H1 (cell line): Measurements from ENCODE around the gene GUCY2F. TPM values are rescaled to one million over a fixed set of nuclear protein-coding genes. Genes with fewer than 3 reads are reported as not detected.
A peak's percentile ranks its signal among the peaks of the same experiment; 100 is the strongest.

Experiments used
- CTCF ChIA-PET: fragments of 300-600 bp; sonication (Branson Sonifier 250); formaldehyde crosslinking; loops from one replicate; lab custom pipeline; 2021; ENCODE audit not compliant: partially characterized antibody; lab: Charles Lee
- POLR2A ChIA-PET: fragments of 300-600 bp; sonication (Branson Sonifier 250); formaldehyde crosslinking; loops from one replicate; lab custom pipeline; 2021; ENCODE audit warnings: inconsistent platforms; ENCODE audit not compliant: partially characterized antibody; lab: Charles Lee
- DNase-seq, 2 experiments: peaks; one replicate each; pipeline versions ENCODE4 v3.0.0 to v3.0.0-alpha.2; 2010 to 2022; ENCODE audit warnings: low spot score in 2 of 2, low read depth in 1 of 2, mixed read lengths in 1 of 2
- FAIRE-seq: peaks from 2 replicates; lab custom pipeline; 2011; peaks lifted over from hg19 to GRCh38; lab: Jason Lieb, UNC
- H2AFZ ChIP-seq: 2 replicates; pipeline ENCODE4 v1.8.1; 2012; ENCODE audit warnings: low read length, inconsistent platforms
- H2AK5ac ChIP-seq: 2 replicates; pipeline ENCODE4 v1.6.1; 2013; ENCODE audit warnings: low read depth, low read length
- H2BK120ac ChIP-seq: replicated peaks from 2 replicates; pipeline ENCODE3; 2013; ENCODE audit warnings: low read depth, low read length, inconsistent platforms
- H2BK12ac ChIP-seq: 2 replicates; pipeline ENCODE4 v1.6.1; 2013; ENCODE audit warnings: low read depth, low read length
- H2BK15ac ChIP-seq: 2 replicates; pipeline ENCODE4 v1.6.1; 2013; ENCODE audit warnings: low read length
- H2BK20ac ChIP-seq: 2 replicates; pipeline ENCODE4 v1.6.1; 2013; ENCODE audit warnings: low read length
- H2BK5ac ChIP-seq: 2 replicates; pipeline ENCODE4 v1.6.1; 2013; ENCODE audit warnings: low read depth, low read length
- H3K14ac ChIP-seq: 2 replicates; pipeline ENCODE4 v1.6.1; 2013; ENCODE audit warnings: inconsistent platforms; ENCODE audit not compliant: insufficient read length
- H3K18ac ChIP-seq: 2 replicates; pipeline ENCODE4 v1.6.1; 2013; ENCODE audit warnings: low read length; ENCODE audit errors: extremely low read depth
- H3K23ac ChIP-seq: 2 replicates; pipeline ENCODE4 v1.6.1; 2013; ENCODE audit warnings: inconsistent platforms; ENCODE audit not compliant: insufficient read length
- H3K23me2 ChIP-seq: 2 replicates; pipeline ENCODE4 v1.6.1; 2013; ENCODE audit warnings: low read depth, low read length
- H3K27ac ChIP-seq: 2 replicates; pipeline ENCODE4 v1.6.1; 2011; ENCODE audit warnings: low read depth, low read length, inconsistent platforms
- H3K27me3 ChIP-seq, 4 experiments: replicated peaks in 1 of 4; 1 replicate in 1 of 4; 2 replicates in 3 of 4; pipeline versions ENCODE4 v1.6.1 to v1.8.1; 2011 to 2013; ENCODE audit warnings: low read length in 3 of 4, mild to moderate bottlenecking in 3 of 4, inconsistent platforms in 2 of 4, mixed read lengths in 2 of 4, moderate library complexity in 1 of 4; ENCODE audit not compliant: control insufficient read depth in 3 of 4, insufficient read depth in 3 of 4; ENCODE audit errors: extremely low read depth in 1 of 4
- H3K36me3 ChIP-seq, 4 experiments: 2 replicates each; pipeline versions ENCODE4 v1.6.1 to v1.8.1; 2011 to 2013; ENCODE audit warnings: mild to moderate bottlenecking in 4 of 4, low read length in 3 of 4, moderate library complexity in 2 of 4, control low read depth in 1 of 4, inconsistent platforms in 1 of 4; ENCODE audit not compliant: insufficient read depth in 4 of 4, control insufficient read depth in 2 of 4
- H3K4ac ChIP-seq: replicated peaks from 2 replicates; pipeline ENCODE3; 2013; ENCODE audit warnings: low read length, low read depth, mixed read lengths, inconsistent platforms; ENCODE audit not compliant: insufficient read length
- H3K4me1 ChIP-seq, 4 experiments: replicated peaks in 1 of 4; 1 replicate in 1 of 4; 2 replicates in 3 of 4; pipeline versions ENCODE4 v1.6.1 to v1.8.1; 2011 to 2013; ENCODE audit warnings: low read length in 3 of 4, inconsistent platforms in 2 of 4, mixed read lengths in 1 of 4; ENCODE audit not compliant: insufficient read depth in 4 of 4, control insufficient read depth in 3 of 4
- H3K4me2 ChIP-seq, 2 experiments: 2 replicates each; pipeline versions ENCODE4 v1.6.1 to v1.8.1; 2011 to 2013; ENCODE audit warnings: low read depth in 2 of 2, low read length in 2 of 2, control low read depth in 1 of 2, inconsistent platforms in 1 of 2, mild to moderate bottlenecking in 1 of 2; ENCODE audit not compliant: insufficient read depth in 1 of 2
- H3K4me3 ChIP-seq, 4 experiments: fragments of 200-600, 300-600 bp in 1 of 4; sonication (generic), shearing (Covaris generic), sonication (Bioruptor Twin) in 1 of 4; 2 replicates each; pipeline versions ENCODE4 v1.5.1 to v1.8.1; 2011 to 2016; ENCODE audit warnings: low read length in 4 of 4, low read depth in 3 of 4, control low read depth in 2 of 4, inconsistent platforms in 2 of 4, mild to moderate bottlenecking in 2 of 4, mixed read lengths in 1 of 4, moderate library complexity in 1 of 4; ENCODE audit not compliant: insufficient read depth in 2 of 4; ENCODE audit errors: extremely low read depth in 1 of 4
- H3K56ac ChIP-seq: replicated peaks from 2 replicates; pipeline ENCODE3; 2013; ENCODE audit warnings: low read depth, mild to moderate bottlenecking, mixed read lengths, low read length, inconsistent platforms; ENCODE audit not compliant: insufficient read length
- H3K79me1 ChIP-seq: 2 replicates; pipeline ENCODE4 v1.6.1; 2013; ENCODE audit warnings: low read depth, low read length, control low read depth
- H3K79me2 ChIP-seq, 2 experiments: 2 replicates each; pipeline versions ENCODE4 v1.6.1 to v1.8.1; 2012 to 2013; ENCODE audit warnings: low read length in 2 of 2, mild to moderate bottlenecking in 2 of 2, inconsistent platforms in 1 of 2; ENCODE audit not compliant: insufficient read depth in 2 of 2, control insufficient read depth in 1 of 2
- H3K9ac ChIP-seq, 4 experiments: replicated peaks in 1 of 4; 1 replicate in 1 of 4; 2 replicates in 3 of 4; pipeline versions ENCODE4 v1.6.1 to v1.8.1; 2011 to 2013; ENCODE audit warnings: low read depth in 3 of 4, low read length in 3 of 4, control low read depth in 2 of 4, mild to moderate bottlenecking in 2 of 4, moderate library complexity in 2 of 4, inconsistent platforms in 1 of 4; ENCODE audit errors: extremely low read depth in 1 of 4
- H3K9me3 ChIP-seq, 2 experiments: 2 replicates each; pipeline versions ENCODE4 v1.6.1 to v1.8.1; 2012 to 2013; ENCODE audit warnings: mild to moderate bottlenecking in 2 of 2, moderate library complexity in 2 of 2, control low read depth in 1 of 2, inconsistent platforms in 1 of 2, low read depth in 1 of 2, low read length in 1 of 2, mixed read lengths in 1 of 2; ENCODE audit not compliant: insufficient read depth in 2 of 2
- H4K20me1 ChIP-seq, 2 experiments: replicated peaks in 1 of 2; 2 replicates each; pipeline versions ENCODE3 to v1.8.1; 2011 to 2013; ENCODE audit warnings: inconsistent platforms in 2 of 2, low read length in 2 of 2, mild to moderate bottlenecking in 1 of 2; ENCODE audit not compliant: insufficient read depth in 2 of 2, control insufficient read depth in 1 of 2
- H4K5ac ChIP-seq: 2 replicates; pipeline ENCODE4 v1.6.1; 2013; ENCODE audit warnings: low read length, low read depth, mixed read lengths, inconsistent platforms; ENCODE audit not compliant: insufficient read length
- H4K8ac ChIP-seq: 2 replicates; pipeline ENCODE4 v1.8.0; 2013; ENCODE audit warnings: mild to moderate bottlenecking, moderate library complexity, low read length, inconsistent platforms; ENCODE audit not compliant: insufficient read depth; ENCODE audit errors: extremely low read depth
- H4K91ac ChIP-seq: replicated peaks from 2 replicates; pipeline ENCODE3; 2013; ENCODE audit warnings: low read length, mixed read lengths, inconsistent platforms; ENCODE audit not compliant: insufficient read length
- CBX8 ChIP-seq: fragments of 300-800, 300-1000 bp; sonication (generic); IDR thresholded peaks from 2 replicates; pipeline ENCODE4 v1.7.1; 2016; ENCODE audit warnings: low read depth, low read length, borderline replicate concordance
- CHD2 ChIP-seq: IDR thresholded peaks from 2 replicates; pipeline ENCODE4 v1.6.1; 2012; ENCODE audit warnings: low read length, improper control_type of control experiment
- RAD21 ChIP-seq, 2 experiments: IDR thresholded peaks in 1 of 2; conservative IDR thresholded peaks in 1 of 2; 2 replicates each; pipeline ENCODE4 v1.6.1; 2011; ENCODE audit warnings: low read depth in 2 of 2, low read length in 2 of 2, improper control_type of control experiment in 1 of 2, inconsistent platforms in 1 of 2, mild to moderate bottlenecking in 1 of 2, moderate library complexity in 1 of 2
- SAP30 ChIP-seq: fragments of 300-600 bp; sonication (generic); IDR thresholded peaks from 2 replicates; pipeline ENCODE4 v1.7.1; 2012; ENCODE audit warnings: low read length, moderate library complexity, mild to moderate bottlenecking, inconsistent platforms; ENCODE audit not compliant: insufficient read depth, insufficient replicate concordance
- SP4 ChIP-seq: IDR thresholded peaks from 2 replicates; pipeline ENCODE4 v1.6.1; 2012; ENCODE audit warnings: low read length, inconsistent platforms
- TAF7 ChIP-seq: optimal IDR thresholded peaks from 2 replicates; pipeline ENCODE3; 2011; ENCODE audit warnings: low read depth, mild to moderate bottlenecking, inconsistent platforms, low read length, moderate library complexity, borderline replicate concordance
- TEAD4 ChIP-seq: IDR thresholded peaks from 2 replicates; pipeline ENCODE4 v1.6.1; 2012; ENCODE audit warnings: low read depth, low read length, inconsistent platforms, mixed read lengths
- WGBS, 2 experiments: shearing (Covaris generic) in 1 of 2; methylation state at CpG; one replicate each; pipeline versions ENCODE4 v1.1.6 to v1.1.7; 2013 to 2015; ENCODE audit warnings: low lambda C conversion rate in 2 of 2, mixed read lengths in 2 of 2, inconsistent platforms in 1 of 2, low coverage in 1 of 2, missing lambda C conversion rate in 1 of 2; ENCODE audit not compliant: insufficient replicate concordance in 2 of 2, insufficient coverage in 1 of 2, insufficient read length in 1 of 2; ENCODE audit errors: extremely low coverage in 1 of 2, missing lambda C conversion rate in 1 of 2; 5-methylcytosine and 5-hydroxymethylcytosine counted together
- polyA plus RNA-seq, 7 experiments: library from polyadenylated mRNA; depleted of rRNA in 3 of 7; stranded (reverse) in 5 of 7; unstranded in 2 of 7; fragments of >200 nt in 5 of 7; fragments of 200-250 nt in 2 of 7; gene quantifications; 1 replicate in 5 of 7; 2 replicates in 1 of 7; 4 replicates in 1 of 7; pipeline versions ENCODE4 v1.2.1 to v1.2.3, GENCODE V29; 2011 to 2013; ENCODE audit warnings: missing spikeins in 2 of 7, mixed read lengths in 2 of 7
- total RNA-seq: library from RNA; stranded (reverse); fragmentation: NEBNext Ultra II Directional; extraction: Animal tissue kit (Norgen Biotek cat#: 25700); gene quantifications from 2 replicates; pipeline ENCODE4 v1.2.1, GENCODE V29; 2021
- TF ChIP-seq, protein P1 (sequence below), 3 experiments: IDR thresholded peaks; 1 replicate in 2 of 3; 2 replicates in 1 of 3; pipeline versions ENCODE4 v1.5.1 to v1.6.1; 2011; ENCODE audit warnings: low read length in 3 of 3, mild to moderate bottlenecking in 3 of 3, inconsistent platforms in 2 of 3, low read depth in 1 of 3, moderate library complexity in 1 of 3; ENCODE audit not compliant: insufficient read depth in 1 of 3; ENCODE audit errors: control extremely low read depth in 1 of 3

The GUCY2F gene
- total and polyA plus RNA-seq, 2 of the 8 experiments (the other 6 are each of a cell fraction or from before 2014, with no cell fraction given): 0.02 TPM; not detected in 1

DNA sequence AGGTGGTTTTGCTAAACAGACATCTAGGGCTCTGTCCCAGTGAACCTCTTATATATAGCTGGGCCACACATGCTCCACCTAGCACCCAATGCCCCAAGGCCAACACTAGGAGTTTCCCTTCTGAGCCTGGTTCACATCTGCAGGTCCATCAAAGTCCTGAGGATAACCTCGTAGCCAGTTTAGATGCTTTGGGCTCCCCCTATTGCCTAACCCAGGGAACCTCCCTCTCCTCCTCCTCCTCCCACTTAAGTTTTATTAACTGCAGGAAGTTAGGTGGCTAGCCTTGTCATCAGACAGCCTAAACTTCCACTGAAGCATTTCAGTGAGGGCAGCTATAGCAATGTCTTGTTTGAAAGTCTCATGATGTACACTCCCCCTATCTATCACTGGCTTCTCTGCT, 88.0 kb downstream of the GUCY2F start:
- ChIA-PET CTCF (interaction anchor here (0.6 to 1.9 kb wide), 4 partner anchors 10 to 737 kb away, joined by 3 to 7 read pairs (median 4); no protein-coding TSS in a partner anchor), POLR2A (no interaction called here)
- Histone ChIP-seq H3K4ac (no peak overlapping the region), H4K91ac (no peak overlapping the region), H3K4me2 (no peak overlapping the region), H3K9ac (no peak overlapping the region), H4K5ac (no peak overlapping the region), H3K79me1 (no peaks in the 10 kb centered on the region), H3K36me3 (no peaks in the 10 kb centered on the region), H2AFZ (no peak overlapping the region), H3K23me2 (no peaks in the 10 kb centered on the region), H3K27me3 (no peaks in the 10 kb centered on the region), H4K20me1 (no peaks in the 10 kb centered on the region), H3K56ac (no peak overlapping the region), H2BK5ac (no peak overlapping the region), H2BK20ac (no peak overlapping the region), H3K4me3 (no peak overlapping the region), H2AK5ac (no peak overlapping the region), H3K23ac (no peak overlapping the region), H4K8ac (no peak overlapping the region), H3K9me3 (no peaks in the 10 kb centered on the region), H3K79me2 (no peaks in the 10 kb centered on the region), H3K27ac (no peak overlapping the region), H2BK120ac (no peak overlapping the region), H3K4me1 (no peaks in the 10 kb centered on the region), H3K14ac (no peak overlapping the region), H2BK15ac (no peak overlapping the region), H2BK12ac (no peak overlapping the region), H3K18ac (no peak overlapping the region)
- FAIRE-seq (peak; percentile 95), DNase-seq (no peak)
- TF ChIP-seq TAF7 (no peak), SAP30 (no peak), TEAD4 (no peak), RAD21 (IDR thresholded peaks at IDR 0.05 in 1 of 2, conservative IDR thresholded peaks at IDR 0.05 in 1 of 2; ENCODE audit: low read depth in 2 of 2, low read length in 2 of 2) (peak; percentile 57 to 64; a peak in 3 of 4 replicates), CHD2 (no peak), CBX8 (no peak), SP4 (no peak)
- TF ChIP-seq, protein P1, sequence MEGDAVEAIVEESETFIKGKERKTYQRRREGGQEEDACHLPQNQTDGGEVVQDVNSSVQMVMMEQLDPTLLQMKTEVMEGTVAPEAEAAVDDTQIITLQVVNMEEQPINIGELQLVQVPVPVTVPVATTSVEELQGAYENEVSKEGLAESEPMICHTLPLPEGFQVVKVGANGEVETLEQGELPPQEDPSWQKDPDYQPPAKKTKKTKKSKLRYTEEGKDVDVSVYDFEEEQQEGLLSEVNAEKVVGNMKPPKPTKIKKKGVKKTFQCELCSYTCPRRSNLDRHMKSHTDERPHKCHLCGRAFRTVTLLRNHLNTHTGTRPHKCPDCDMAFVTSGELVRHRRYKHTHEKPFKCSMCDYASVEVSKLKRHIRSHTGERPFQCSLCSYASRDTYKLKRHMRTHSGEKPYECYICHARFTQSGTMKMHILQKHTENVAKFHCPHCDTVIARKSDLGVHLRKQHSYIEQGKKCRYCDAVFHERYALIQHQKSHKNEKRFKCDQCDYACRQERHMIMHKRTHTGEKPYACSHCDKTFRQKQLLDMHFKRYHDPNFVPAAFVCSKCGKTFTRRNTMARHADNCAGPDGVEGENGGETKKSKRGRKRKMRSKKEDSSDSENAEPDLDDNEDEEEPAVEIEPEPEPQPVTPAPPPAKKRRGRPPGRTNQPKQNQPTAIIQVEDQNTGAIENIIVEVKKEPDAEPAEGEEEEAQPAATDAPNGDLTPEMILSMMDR (IDR thresholded peaks at IDR 0.05; ENCODE audit: control extremely low read depth in 1 of 3, insufficient read depth in 1 of 3, low read depth in 1 of 3, low read length in 3 of 3): peak; percentile 19 to 55 (median 47)
- 75% methylated on average over 1 of the region's 1 CpG; no CpG with 5 or more reads in 1 of the 2 experiments for WGBS, 2 experiments
